Ascending aorta (tissue), 2 donors: ENCODE measurements around the gene PPP2R1A. TPM values are rescaled to one million over a fixed set of nuclear protein-coding genes. Genes with fewer than 3 reads are reported as not detected.
A peak's percentile ranks its signal among the peaks of the same experiment; 100 is the strongest.

ENCODE experiments used
- DNase-seq, 2 donors: peaks; one replicate each; pipeline ENCODE4 v3.0.0-alpha.2; 2019; ENCODE audit warnings: low spot score in 2 of 2
- H3K27ac ChIP-seq, 2 donors: fragments of 200-600 bp; sonication (generic); one replicate each; pipeline ENCODE4 v1.5.1; 2016 to 2017; ENCODE audit warnings: mild to moderate bottlenecking in 1 of 2
- H3K27me3 ChIP-seq: fragments of 200-600 bp; sonication (generic); one replicate; pipeline ENCODE4 v1.5.1; 2017
- H3K36me3 ChIP-seq, 2 donors: fragments of 200-600 bp; sonication (generic); one replicate each; pipeline ENCODE4 v1.5.1; 2016
- H3K4me1 ChIP-seq, 2 donors: fragments of 200-600 bp; sonication (generic); one replicate each; pipeline ENCODE4 v1.5.1; 2016 to 2017; ENCODE audit warnings: mild to moderate bottlenecking in 1 of 2
- H3K4me3 ChIP-seq, 2 donors: fragments of 200-600 bp; sonication (generic); one replicate each; pipeline ENCODE4 v1.5.1; 2016 to 2017; ENCODE audit warnings: mild to moderate bottlenecking in 1 of 2
- H3K9me3 ChIP-seq, 2 donors: fragments of 200-600 bp; sonication (generic); one replicate each; pipeline ENCODE4 v1.5.1; 2016
- intact Hi-C: fragments of 100-400 bp; cut with DNase I; formaldehyde crosslinking; loops from one replicate; pipeline ENCODE4 v1.15.1; 2023
- total RNA-seq: library from RNA; depleted of rRNA; stranded (reverse); fragments of >200 nt; gene quantifications from one replicate; pipeline ENCODE4 v1.1.0, GENCODE V29; 2016
- TF ChIP-seq, protein P1 (sequence below), 3 experiments: fragments of 200-600 bp in 2 of 3; fragments of 450-650 bp in 1 of 3; sonication (generic) in 2 of 3; IDR thresholded peaks; one replicate each; pipeline ENCODE4 v1.5.1; 2016 to 2019; ENCODE audit warnings: antibody characterized with exemption in 3 of 3, mild to moderate bottlenecking in 1 of 3, moderate library complexity in 1 of 3

Gene PPP2R1A
- total RNA-seq, 1 donor from 2014 or later, result 215 TPM

DNA sequence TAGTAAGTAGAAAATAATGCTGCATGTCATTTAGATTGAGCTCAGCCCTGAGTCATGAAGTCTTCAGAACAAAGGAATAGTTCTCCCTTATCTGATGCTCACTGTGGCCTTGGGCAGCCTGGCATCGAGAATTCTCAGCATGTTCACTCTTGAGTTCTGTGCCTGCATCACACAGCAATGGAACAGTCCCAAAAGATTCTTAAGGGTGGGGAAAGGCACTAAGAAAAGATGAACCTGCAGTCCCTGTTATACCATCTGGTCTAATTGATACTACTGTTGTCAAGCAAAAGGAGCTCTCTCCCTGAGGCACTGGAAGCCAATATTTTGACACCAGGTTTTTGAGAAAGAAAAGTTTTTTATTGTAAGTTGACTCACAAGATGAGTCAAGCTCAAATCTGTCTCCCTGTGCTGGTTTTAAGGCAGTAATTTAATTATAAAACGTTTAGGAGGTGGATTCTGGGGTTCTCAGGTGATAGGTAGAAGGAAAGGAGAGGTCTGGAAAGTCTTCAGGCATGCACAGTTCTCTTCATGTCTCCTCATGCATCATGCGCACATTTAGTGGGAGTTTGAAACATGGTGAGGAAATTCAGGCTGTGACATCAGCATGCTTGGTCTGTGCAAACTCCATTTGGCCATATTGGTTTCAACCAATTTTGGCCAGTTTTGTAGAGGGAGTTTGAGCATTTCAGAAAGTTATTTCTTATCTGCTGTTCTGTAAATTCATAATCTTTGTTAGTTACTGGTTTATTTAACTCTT lies 41.5 kb downstream of the PPP2R1A start:
- Histone ChIP-seq H3K4me3 (no peak overlapping the region), H3K27ac (no peak overlapping the region), H3K27me3 (no peaks in the 10 kb centered on the region), H3K4me1 (no peaks in the 10 kb centered on the region), H3K36me3 (peaks cover 19 to 20% of the 10 kb centered on the region in 2 donors), H3K9me3 (no peaks in the 10 kb centered on the region)
- intact Hi-C loops, result no loop called here
- TF ChIP-seq, protein P1, sequence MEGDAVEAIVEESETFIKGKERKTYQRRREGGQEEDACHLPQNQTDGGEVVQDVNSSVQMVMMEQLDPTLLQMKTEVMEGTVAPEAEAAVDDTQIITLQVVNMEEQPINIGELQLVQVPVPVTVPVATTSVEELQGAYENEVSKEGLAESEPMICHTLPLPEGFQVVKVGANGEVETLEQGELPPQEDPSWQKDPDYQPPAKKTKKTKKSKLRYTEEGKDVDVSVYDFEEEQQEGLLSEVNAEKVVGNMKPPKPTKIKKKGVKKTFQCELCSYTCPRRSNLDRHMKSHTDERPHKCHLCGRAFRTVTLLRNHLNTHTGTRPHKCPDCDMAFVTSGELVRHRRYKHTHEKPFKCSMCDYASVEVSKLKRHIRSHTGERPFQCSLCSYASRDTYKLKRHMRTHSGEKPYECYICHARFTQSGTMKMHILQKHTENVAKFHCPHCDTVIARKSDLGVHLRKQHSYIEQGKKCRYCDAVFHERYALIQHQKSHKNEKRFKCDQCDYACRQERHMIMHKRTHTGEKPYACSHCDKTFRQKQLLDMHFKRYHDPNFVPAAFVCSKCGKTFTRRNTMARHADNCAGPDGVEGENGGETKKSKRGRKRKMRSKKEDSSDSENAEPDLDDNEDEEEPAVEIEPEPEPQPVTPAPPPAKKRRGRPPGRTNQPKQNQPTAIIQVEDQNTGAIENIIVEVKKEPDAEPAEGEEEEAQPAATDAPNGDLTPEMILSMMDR (IDR thresholded peaks at IDR 0.05), result no peak
- no peak for DNase-seq

DNA sequence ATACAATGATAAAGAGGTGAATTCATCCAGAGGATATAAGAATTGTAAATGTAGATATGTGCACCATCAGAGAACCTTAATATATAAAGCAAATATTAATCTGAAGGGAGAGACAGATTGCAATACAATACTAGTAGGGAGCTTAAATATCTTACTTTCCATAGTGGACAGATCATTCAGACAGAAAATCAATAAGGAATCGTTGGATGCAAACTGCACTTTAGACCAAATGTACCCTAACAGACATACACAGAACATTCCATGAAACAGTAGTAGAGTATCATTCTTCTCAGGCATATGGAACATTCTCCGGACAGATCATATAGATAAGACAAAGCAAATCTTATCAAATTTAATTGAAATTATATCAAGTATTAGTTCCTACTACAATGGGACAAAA lies 44.6 kb downstream of the PPP2R1A start:
- H3K36me3 ChIP-seq, result peaks cover 0 to 3% of the 10 kb centered on the region in 2 donors
- H3K4me3 ChIP-seq, result no peak overlapping the region
- TF ChIP-seq, protein P1 (IDR thresholded peaks at IDR 0.05), result no peak
- DNase-seq, result no peak
- intact Hi-C loops, result no loop called here
- H3K4me1 ChIP-seq, result no peaks in the 10 kb centered on the region
- H3K27me3 ChIP-seq, result no peaks in the 10 kb centered on the region
- no peak overlapping the region for H3K27ac ChIP-seq
- no peaks in the 10 kb centered on the region for H3K9me3 ChIP-seq

DNA sequence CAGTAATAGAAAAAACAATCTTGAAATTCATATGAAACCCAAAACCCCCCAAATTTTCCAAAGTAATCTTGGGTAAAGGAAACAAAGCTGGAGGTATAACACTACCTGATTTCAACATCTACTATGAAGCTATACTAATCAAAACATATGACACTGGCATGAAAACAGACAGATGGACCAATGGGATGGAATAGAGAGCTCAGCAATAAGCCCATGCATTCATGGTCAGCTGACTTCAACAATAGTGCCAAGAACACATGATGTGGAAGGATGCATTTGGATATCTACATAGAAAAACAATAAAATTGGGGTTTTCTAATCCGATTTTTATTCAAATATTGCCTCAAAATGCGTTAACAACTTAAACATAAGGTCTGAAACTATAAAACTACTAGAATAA lies 47.3 kb downstream of the PPP2R1A start:
- TF ChIP-seq, protein P1 (IDR thresholded peaks at IDR 0.05), result no peak
- intact Hi-C loops, result loop anchor here (1.0 to 5.0 kb wide), 2 partner anchors 40 to 98 kb away; partner anchors contain the start of gene ZNF616
- no peak for DNase-seq
- Histone ChIP-seq H3K9me3 (no peaks in the 10 kb centered on the region), H3K4me1 (no peaks in the 10 kb centered on the region), H3K27me3 (no peaks in the 10 kb centered on the region), H3K27ac (no peak overlapping the region), H3K36me3 (no peaks in the 10 kb centered on the region), H3K4me3 (no peak overlapping the region)

DNA sequence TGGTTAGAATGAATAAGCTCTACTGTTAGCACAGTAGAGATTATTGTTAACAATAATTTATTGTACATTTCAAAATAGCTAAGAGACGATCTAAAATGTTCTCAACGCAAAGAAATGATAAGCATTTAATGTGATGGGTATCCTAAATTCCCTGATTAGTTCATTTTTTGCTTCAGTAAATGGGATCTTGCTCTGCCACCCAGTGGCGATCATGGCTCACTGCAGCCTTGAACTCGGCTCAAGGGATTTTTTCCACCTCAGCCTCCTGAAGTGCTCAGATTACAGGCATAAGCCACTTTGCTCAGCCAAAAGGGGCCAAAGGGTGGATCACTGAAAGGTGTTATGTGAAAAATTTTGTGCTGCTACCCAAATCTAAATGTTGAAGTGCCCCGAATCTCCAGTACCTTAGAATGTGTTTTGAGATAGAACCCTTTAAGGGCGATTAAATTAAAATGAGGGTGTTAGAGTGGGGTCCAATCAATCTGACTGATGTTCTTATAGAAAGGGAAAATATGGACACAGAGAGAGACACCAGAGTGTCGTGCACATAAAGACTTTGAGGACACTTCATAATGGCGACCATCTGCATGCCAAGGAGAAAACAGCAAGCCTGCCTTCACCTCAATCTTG lies 48.0 kb downstream of the PPP2R1A start:
- Histone ChIP-seq H3K4me1 (no peaks in the 10 kb centered on the region), H3K4me3 (no peak overlapping the region), H3K36me3 (no peaks in the 10 kb centered on the region), H3K27ac (no peak overlapping the region), H3K27me3 (no peaks in the 10 kb centered on the region), H3K9me3 (no peaks in the 10 kb centered on the region)
- peak in 1 of 2 donors; percentile 77 for DNase-seq
- TF ChIP-seq, protein P1 (IDR thresholded peaks at IDR 0.05), result peak; percentile 72 to 88 (median 86)
- intact Hi-C loops, result loop anchor here (1.0 to 5.0 kb wide), 2 partner anchors 41 to 99 kb away; partner anchors contain the start of gene ZNF616

DNA sequence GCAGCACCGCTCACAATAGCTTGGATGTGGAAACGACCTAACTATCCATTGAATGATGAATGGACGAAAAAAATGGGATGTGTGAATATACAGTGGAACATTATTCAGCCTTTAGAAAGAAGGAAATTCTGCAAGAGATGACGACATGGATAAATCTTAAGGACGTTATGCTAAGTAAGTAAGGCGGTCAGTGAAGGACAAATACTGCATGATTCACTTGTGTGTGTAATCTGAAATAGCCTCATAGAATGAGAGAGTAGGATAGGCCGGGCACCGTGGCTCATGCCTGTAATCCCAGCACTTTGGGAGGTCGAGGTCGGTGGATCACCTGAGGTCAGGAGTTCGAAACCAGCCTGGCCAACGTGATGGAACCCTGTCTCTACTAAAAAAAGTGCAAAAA lies 54.2 kb downstream of the PPP2R1A start:
- H3K27me3 ChIP-seq, result no peaks in the 10 kb centered on the region
- TF ChIP-seq, protein P1 (IDR thresholded peaks at IDR 0.05), result no peak
- H3K4me1 ChIP-seq, result no peaks in the 10 kb centered on the region
- H3K36me3 ChIP-seq, result no peaks in the 10 kb centered on the region
- intact Hi-C loops, result no loop called here
- H3K9me3 ChIP-seq, result no peaks in the 10 kb centered on the region
- H3K4me3 ChIP-seq, result no peak overlapping the region
- no peak for DNase-seq
- no peak overlapping the region for H3K27ac ChIP-seq
